Panc1 (cell line): ENCODE results near the gene ZNF19. TPM values are rescaled to one million over a fixed set of nuclear protein-coding genes. Genes with fewer than 3 reads are reported as not detected.

Experiments
- ATAC-seq: fragments of 200-7000 bp; cut with Tn5 transposase; 2 replicates; pipeline ENCODE4 v1.9.1; 2020; ENCODE audit warnings: mild to moderate bottlenecking, moderate library complexity
- BruUV-seq: library from RNA; stranded (reverse); fragments of 400-500 nt; replicated peaks from 2 replicates; lab custom pipeline; 2021; lab: Mats Ljungman, UMichigan
- CTCF ChIA-PET: fragments of 300-600 bp; sonication (Branson Sonifier 250); formaldehyde crosslinking; loops from one replicate; lab custom pipeline; 2022; ENCODE audit warnings: antibody characterized with exemption; lab: Charles Lee
- POLR2A ChIA-PET: fragments of 300-600 bp; sonication (Branson Sonifier 250); formaldehyde crosslinking; loops from one replicate; lab custom pipeline; 2022; ENCODE audit warnings: antibody characterized with exemption; lab: Charles Lee
- DNase-seq: peaks from one replicate; pipeline ENCODE4 v3.0.0-alpha.2; 2010; ENCODE audit warnings: low read depth, low spot score
- H3K27ac ChIP-seq: 2 replicates; pipeline ENCODE4 v1.5.1; 2011; ENCODE audit warnings: mild to moderate bottlenecking, low read length, inconsistent platforms
- H3K27me3 ChIP-seq: fragments of 200-500 bp; sonication (Bioruptor generic); 2 replicates; pipeline ENCODE4 v1.6.0; 2014; ENCODE audit warnings: low read length, inconsistent platforms; ENCODE audit not compliant: control insufficient read depth, insufficient read depth
- H3K36me3 ChIP-seq: fragments of 200-500 bp; sonication (Bioruptor generic); 2 replicates; pipeline ENCODE4 v1.5.1; 2014; ENCODE audit warnings: inconsistent platforms, mild to moderate bottlenecking, low read length, moderate library complexity; ENCODE audit not compliant: control insufficient read depth, insufficient read depth
- H3K4me1 ChIP-seq: 2 replicates; pipeline ENCODE4 v1.5.1; 2011; ENCODE audit warnings: inconsistent platforms, mild to moderate bottlenecking, low read length, moderate library complexity; ENCODE audit not compliant: control insufficient read depth, insufficient read depth
- H3K4me3 ChIP-seq, 2 experiments: 2 replicates each; pipeline ENCODE4 v1.5.1; 2011 to 2012; ENCODE audit warnings: low read depth in 2 of 2, low read length in 2 of 2, mild to moderate bottlenecking in 2 of 2, inconsistent platforms in 1 of 2, moderate library complexity in 1 of 2
- H3K9me3 ChIP-seq: fragments of 200-500 bp; sonication (Bioruptor generic); 2 replicates; pipeline ENCODE4 v1.5.1; 2014; ENCODE audit warnings: low read depth, mild to moderate bottlenecking, inconsistent platforms, low read length, moderate library complexity; ENCODE audit not compliant: control insufficient read depth, insufficient read depth
- POLR2AphosphoS5 ChIP-seq: IDR thresholded peaks from 2 replicates; pipeline ENCODE4 v1.6.1; 2012; ENCODE audit warnings: mild to moderate bottlenecking, low read depth, low read length, moderate library complexity
- SIN3A ChIP-seq: IDR thresholded peaks from 2 replicates; pipeline ENCODE4 v1.6.1; 2012; ENCODE audit warnings: low read depth, mild to moderate bottlenecking, low read length, moderate library complexity, borderline replicate concordance; ENCODE audit not compliant: insufficient read depth
- TCF7L2 ChIP-seq: IDR thresholded peaks from 2 replicates; pipeline ENCODE4 v1.6.1; 2011; ENCODE audit warnings: mild to moderate bottlenecking, low read depth, low read length, inconsistent platforms
- in situ Hi-C: cut with HindIII; loops from 2 replicates; pipeline ENCODE4 v1.10.0; 2016; ENCODE audit warnings: low sequenced_read_pairs, low pct_unique_long_range_greater_than_20kb
- intact Hi-C: fragments of 100-400 bp; cut with micrococcal nuclease; formaldehyde crosslinking; loops from one replicate; pipeline ENCODE4 v1.10.0; 2022; ENCODE audit not compliant: unreplicated experiment
- total RNA-seq: library from RNA; stranded (reverse); gene quantifications from one replicate; pipeline ENCODE4 v1.2.1, GENCODE V29; 2021; ENCODE audit not compliant: unreplicated experiment
- TF ChIP-seq, protein P1 (sequence below), 2 experiments: IDR thresholded peaks; 2 replicates each; pipeline ENCODE4 v1.6.1; 2011 to 2012; ENCODE audit warnings: low read depth in 2 of 2, control low read depth in 1 of 2, low read length in 1 of 2, mild to moderate bottlenecking in 1 of 2, moderate library complexity in 1 of 2; ENCODE audit not compliant: insufficient read depth in 1 of 2
- TF ChIP-seq, protein P2 (sequence below): fragments of 450-650 bp; IDR thresholded peaks from 2 replicates; pipeline ENCODE4 v1.5.1; 2017; ENCODE audit warnings: mild to moderate bottlenecking

ZNF19 gene
- total RNA-seq, 1 experiment from 2014 or later: 2.5 TPM

GRCh38 chr16:71493213-71493612 lies 4.1 kb upstream of the ZNF19 start:
- Histone ChIP-seq H3K27me3 (no peaks in the 10 kb centered on the region), H3K4me3 (no peak overlapping the region), H3K4me1 (no peaks in the 10 kb centered on the region), H3K9me3 (no peaks in the 10 kb centered on the region), H3K27ac (no peak overlapping the region), H3K36me3 (no peaks in the 10 kb centered on the region)
- ChIA-PET CTCF (no interaction called here), POLR2A (no interaction called here)
- in situ Hi-C loops (no loop called here), intact Hi-C loops (no loop called here)
- ATAC-seq (no peak), DNase-seq (no peak)
- BruUV-seq: no TSS peak
- TF ChIP-seq, protein P1, sequence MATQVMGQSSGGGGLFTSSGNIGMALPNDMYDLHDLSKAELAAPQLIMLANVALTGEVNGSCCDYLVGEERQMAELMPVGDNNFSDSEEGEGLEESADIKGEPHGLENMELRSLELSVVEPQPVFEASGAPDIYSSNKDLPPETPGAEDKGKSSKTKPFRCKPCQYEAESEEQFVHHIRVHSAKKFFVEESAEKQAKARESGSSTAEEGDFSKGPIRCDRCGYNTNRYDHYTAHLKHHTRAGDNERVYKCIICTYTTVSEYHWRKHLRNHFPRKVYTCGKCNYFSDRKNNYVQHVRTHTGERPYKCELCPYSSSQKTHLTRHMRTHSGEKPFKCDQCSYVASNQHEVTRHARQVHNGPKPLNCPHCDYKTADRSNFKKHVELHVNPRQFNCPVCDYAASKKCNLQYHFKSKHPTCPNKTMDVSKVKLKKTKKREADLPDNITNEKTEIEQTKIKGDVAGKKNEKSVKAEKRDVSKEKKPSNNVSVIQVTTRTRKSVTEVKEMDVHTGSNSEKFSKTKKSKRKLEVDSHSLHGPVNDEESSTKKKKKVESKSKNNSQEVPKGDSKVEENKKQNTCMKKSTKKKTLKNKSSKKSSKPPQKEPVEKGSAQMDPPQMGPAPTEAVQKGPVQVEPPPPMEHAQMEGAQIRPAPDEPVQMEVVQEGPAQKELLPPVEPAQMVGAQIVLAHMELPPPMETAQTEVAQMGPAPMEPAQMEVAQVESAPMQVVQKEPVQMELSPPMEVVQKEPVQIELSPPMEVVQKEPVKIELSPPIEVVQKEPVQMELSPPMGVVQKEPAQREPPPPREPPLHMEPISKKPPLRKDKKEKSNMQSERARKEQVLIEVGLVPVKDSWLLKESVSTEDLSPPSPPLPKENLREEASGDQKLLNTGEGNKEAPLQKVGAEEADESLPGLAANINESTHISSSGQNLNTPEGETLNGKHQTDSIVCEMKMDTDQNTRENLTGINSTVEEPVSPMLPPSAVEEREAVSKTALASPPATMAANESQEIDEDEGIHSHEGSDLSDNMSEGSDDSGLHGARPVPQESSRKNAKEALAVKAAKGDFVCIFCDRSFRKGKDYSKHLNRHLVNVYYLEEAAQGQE (IDR thresholded peaks at IDR 0.05; ENCODE audit: insufficient read depth in 1 of 2, low read depth in 2 of 2, low read length in 1 of 2): no peak
- TF ChIP-seq SIN3A (no peak), POLR2AphosphoS5 (no peak), TCF7L2 (no peak)
- TF ChIP-seq, protein P2, sequence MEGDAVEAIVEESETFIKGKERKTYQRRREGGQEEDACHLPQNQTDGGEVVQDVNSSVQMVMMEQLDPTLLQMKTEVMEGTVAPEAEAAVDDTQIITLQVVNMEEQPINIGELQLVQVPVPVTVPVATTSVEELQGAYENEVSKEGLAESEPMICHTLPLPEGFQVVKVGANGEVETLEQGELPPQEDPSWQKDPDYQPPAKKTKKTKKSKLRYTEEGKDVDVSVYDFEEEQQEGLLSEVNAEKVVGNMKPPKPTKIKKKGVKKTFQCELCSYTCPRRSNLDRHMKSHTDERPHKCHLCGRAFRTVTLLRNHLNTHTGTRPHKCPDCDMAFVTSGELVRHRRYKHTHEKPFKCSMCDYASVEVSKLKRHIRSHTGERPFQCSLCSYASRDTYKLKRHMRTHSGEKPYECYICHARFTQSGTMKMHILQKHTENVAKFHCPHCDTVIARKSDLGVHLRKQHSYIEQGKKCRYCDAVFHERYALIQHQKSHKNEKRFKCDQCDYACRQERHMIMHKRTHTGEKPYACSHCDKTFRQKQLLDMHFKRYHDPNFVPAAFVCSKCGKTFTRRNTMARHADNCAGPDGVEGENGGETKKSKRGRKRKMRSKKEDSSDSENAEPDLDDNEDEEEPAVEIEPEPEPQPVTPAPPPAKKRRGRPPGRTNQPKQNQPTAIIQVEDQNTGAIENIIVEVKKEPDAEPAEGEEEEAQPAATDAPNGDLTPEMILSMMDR: no peak

GRCh38 chr16:71492786-71493185 lies 3.7 kb upstream of the ZNF19 start:
- no peak overlapping the region for H3K4me3 ChIP-seq
- no peaks in the 10 kb centered on the region for H3K4me1 ChIP-seq
- no peak overlapping the region for H3K27ac ChIP-seq
- no peak for ATAC-seq
- TF ChIP-seq TCF7L2 (no peak), SIN3A (no peak), POLR2AphosphoS5 (no peak)
- TF ChIP-seq, protein P1 (IDR thresholded peaks at IDR 0.05; ENCODE audit: insufficient read depth in 1 of 2, low read depth in 2 of 2, low read length in 1 of 2): no peak
- TF ChIP-seq, protein P2: no peak
- no peaks in the 10 kb centered on the region for H3K9me3 ChIP-seq
- no peak for DNase-seq
- H3K27me3 ChIP-seq: no peaks in the 10 kb centered on the region
- intact Hi-C loops: no loop called here
- in situ Hi-C loops: no loop called here
- no peaks in the 10 kb centered on the region for H3K36me3 ChIP-seq
- BruUV-seq: no TSS peak
- ChIA-PET POLR2A (no interaction called here), CTCF (no interaction called here)
